K562 (cell line): ENCODE results near the gene ERCC6. TPM values are rescaled to one million over a fixed set of nuclear protein-coding genes. Genes with fewer than 3 reads are reported as not detected.

ENCODE experiments used
- ATAC-seq: fragments of 200-7000 bp; cut with Tn5 transposase; 3 replicates; pipeline ENCODE4 v1.9.1; 2020; ENCODE audit warnings: moderate library complexity
- BruUV-seq: library from RNA; stranded (reverse); fragments of 400-500 nt; replicated peaks from 2 replicates; lab custom pipeline; 2021; lab: Mats Ljungman, UMichigan
- CTCF ChIA-PET: fragments of 300-600 bp; formaldehyde crosslinking; extraction: SDS; loops from one replicate; lab custom pipeline; 2021; ENCODE audit warnings: low intra/inter-chr PET ratio; lab: Yijun Ruan, JAX
- POLR2A ChIA-PET: fragments of 300-600, 350-650 bp; sonication (Branson Sonifier 250); formaldehyde crosslinking; extraction: SDS; loops from one replicate; lab custom pipeline; 2021; ENCODE audit warnings: antibody characterized with exemption, inconsistent platforms; lab: Yijun Ruan, JAX
- DNase-seq, 4 experiments: peaks; one replicate each; pipeline versions ENCODE4 v3.0.0 to v3.0.0-alpha.2; 2011 to 2018; ENCODE audit warnings: low spot score in 3 of 4, mixed read lengths in 3 of 4; ENCODE audit errors: extremely low read depth in 1 of 4
- FAIRE-seq: peaks from 2 replicates; lab custom pipeline; 2011; peaks lifted over from hg19 to GRCh38; lab: Jason Lieb, UNC
- H2AFZ ChIP-seq: 2 replicates; pipeline ENCODE4 v1.6.0; 2011; ENCODE audit warnings: low read depth, low read length, control low read depth, inconsistent platforms
- H3K27ac ChIP-seq: fragments of 200-600 bp; 3 replicates; pipeline ENCODE4 v1.8.0; 2011; ENCODE audit warnings: low read depth, mild to moderate bottlenecking, control low read depth, inconsistent platforms, low read length, moderate library complexity, mixed read lengths; ENCODE audit errors: extremely low read depth
- H3K27me3 ChIP-seq, 2 experiments: fragments of 300-600 bp in 1 of 2; 2 replicates in 1 of 2; 3 replicates in 1 of 2; pipeline versions ENCODE4 v1.6.0 to v1.8.0; 2011; ENCODE audit warnings: inconsistent platforms in 2 of 2, low read length in 2 of 2, mild to moderate bottlenecking in 1 of 2, mixed read lengths in 1 of 2, moderate library complexity in 1 of 2; ENCODE audit not compliant: control insufficient read depth in 2 of 2, insufficient read depth in 2 of 2
- H3K36me3 ChIP-seq: fragments of 300-600 bp; 3 replicates; pipeline ENCODE4 v1.8.0; 2011; ENCODE audit warnings: mild to moderate bottlenecking, low read length, inconsistent platforms; ENCODE audit not compliant: control insufficient read depth, insufficient read depth
- H3K4me1 ChIP-seq, 2 experiments: fragments of 200-600 bp in 1 of 2; replicated peaks in 1 of 2; 2 replicates in 1 of 2; 3 replicates in 1 of 2; pipeline versions ENCODE4 v1.5.1 to v1.8.0; 2011; ENCODE audit warnings: inconsistent platforms in 2 of 2, low read length in 2 of 2, mild to moderate bottlenecking in 1 of 2, mixed read lengths in 1 of 2, moderate library complexity in 1 of 2; ENCODE audit not compliant: control insufficient read depth in 2 of 2, insufficient read depth in 2 of 2
- H3K4me2 ChIP-seq: 2 replicates; pipeline ENCODE4 v1.6.1; 2011; ENCODE audit warnings: low read length, control low read depth, inconsistent platforms, mixed read lengths; ENCODE audit not compliant: insufficient read depth
- H3K4me3 ChIP-seq: fragments of 200-600 bp; sonication (generic), shearing (Covaris generic); 2 replicates; pipeline ENCODE4 v1.5.1; 2016; ENCODE audit warnings: control low read depth, inconsistent platforms
- H3K79me2 ChIP-seq: fragments of 200-600 bp; 3 replicates; pipeline ENCODE4 v1.8.0; 2011; ENCODE audit warnings: low read length, inconsistent platforms; ENCODE audit not compliant: control insufficient read depth, insufficient read depth
- H3K9ac ChIP-seq, 2 experiments: 2 replicates each; pipeline versions ENCODE4 v1.6.0 to v1.6.1; 2011; ENCODE audit warnings: low read depth in 2 of 2, low read length in 2 of 2, control low read depth in 1 of 2, inconsistent platforms in 1 of 2, mild to moderate bottlenecking in 1 of 2, mixed read lengths in 1 of 2; ENCODE audit not compliant: insufficient read depth in 1 of 2
- H3K9me1 ChIP-seq: one replicate; pipeline ENCODE4 v1.6.0; 2011; ENCODE audit warnings: inconsistent platforms, mild to moderate bottlenecking, low read length, moderate library complexity; ENCODE audit not compliant: control insufficient read depth, insufficient read depth
- H3K9me3 ChIP-seq: replicated peaks from 2 replicates; pipeline ENCODE4 v1.5.1; 2011; ENCODE audit warnings: low read depth, low read length, inconsistent platforms; ENCODE audit not compliant: control insufficient read depth, insufficient read depth
- H4K20me1 ChIP-seq: replicated peaks from 2 replicates; pipeline ENCODE4 v1.6.1; 2011; ENCODE audit warnings: low read length, inconsistent platforms, mixed read lengths; ENCODE audit not compliant: control insufficient read depth, insufficient read depth
- BDP1 ChIP-seq: IDR thresholded peaks from 3 replicates; pipeline ENCODE4 v1.6.1; 2011; ENCODE audit not compliant: insufficient read length, insufficient read depth
- CEBPZ ChIP-seq: fragments of 150-350 bp; IDR thresholded peaks from 2 replicates; pipeline ENCODE4 v1.6.1; 2014; ENCODE audit warnings: low read depth, mild to moderate bottlenecking, low read length, borderline replicate concordance
- HMBOX1 ChIP-seq: sonication (generic); IDR thresholded peaks from 2 replicates; pipeline ENCODE4 v1.6.1; 2016
- POLR3A ChIP-seq: IDR thresholded peaks from 2 replicates; pipeline ENCODE4 v1.6.1; 2011; ENCODE audit warnings: borderline replicate concordance, mild to moderate bottlenecking, moderate library complexity; ENCODE audit not compliant: insufficient read length, insufficient read depth; ENCODE audit errors: extremely low read depth
- POU5F1 ChIP-seq: fragments of 150-350 bp; IDR thresholded peaks from 2 replicates; pipeline ENCODE4 v1.6.1; 2014; ENCODE audit warnings: borderline replicate concordance, low read length, low read depth, mild to moderate bottlenecking; ENCODE audit not compliant: partially characterized antibody
- RFX5 ChIP-seq: IDR thresholded peaks from 2 replicates; pipeline ENCODE4 v1.6.1; 2011; ENCODE audit warnings: low read depth, mild to moderate bottlenecking, improper control_type of control experiment, low read length
- WGBS: fragments of 100-300 bp; shearing (Covaris generic); methylation state at CpG from one replicate; pipeline ENCODE4 v1.1.6; 2016; ENCODE audit warnings: low coverage, mixed read lengths; ENCODE audit not compliant: insufficient coverage; ENCODE audit errors: missing lambda C conversion rate; 5-methylcytosine and 5-hydroxymethylcytosine counted together
- in situ Hi-C: fragments of 300-500 bp; cut with MboI; formaldehyde crosslinking; loops from 4 replicates; pipeline ENCODE4 v1.15.0; 2018; ENCODE audit warnings: inconsistent platforms, mixed read lengths
- intact Hi-C: fragments of 100-400 bp; cut with micrococcal nuclease; formaldehyde crosslinking; loops from 2 replicates; pipeline ENCODE4 v1.14.2; 2022
- polyA plus RNA-seq, 8 experiments: library from polyadenylated mRNA; depleted of rRNA in 4 of 8; stranded (reverse) in 5 of 8; unstranded in 3 of 8; fragments of >200 nt; fragmentation: Nextera tagmentation in 2 of 8; fragmentation: Illumina TruSeq in 1 of 8; extraction: Ambion mirVana in 2 of 8; extraction: Trizol in 1 of 8; gene quantifications; 2 replicates each; pipeline versions ENCODE4 v1.2.1 to v1.2.3, GENCODE V29; 2011 to 2014; ENCODE audit warnings: inconsistent platforms in 1 of 8, missing spikeins in 1 of 8
- total RNA-seq, 7 experiments: library from RNA; depleted of rRNA in 6 of 7; stranded (reverse); fragments of >200 nt in 6 of 7; fragmentation: Illumina TruSeq in 2 of 7; extraction: Trizol in 2 of 7; gene quantifications; 2 replicates each; pipeline versions ENCODE4 v1.2.1 to v1.2.3, GENCODE V29; 2011 to 2021; ENCODE audit warnings: low replicate concordance in 1 of 7

The ERCC6 gene
- total and polyA plus RNA-seq, 9 of the 15 experiments (the other 6 are each of a cell fraction or from before 2014, with no cell fraction given), result 7.8 to 17.7 (median 11.8) TPM

GRCh38 chr10:49508654-49509053, 30.3 kb downstream of the ERCC6 start:
- H3K4me3 ChIP-seq, result no peak overlapping the region
- TF ChIP-seq CEBPZ (no peak), POU5F1 (no peak), POLR3A (no peak), BDP1 (no peak), RFX5 (no peak), HMBOX1 (no peak)
- H3K79me2 ChIP-seq, result no peaks in the 10 kb centered on the region
- no peak for ATAC-seq
- no peak for DNase-seq
- H3K4me1 ChIP-seq, result no peaks in the 10 kb centered on the region
- WGBS, result 34% methylated on average over 4 of the region's 4 CpGs
- no peak overlapping the region for H2AFZ ChIP-seq
- no peak for FAIRE-seq
- no peaks in the 10 kb centered on the region for H3K9me3 ChIP-seq
- no peak overlapping the region for H3K9ac ChIP-seq
- peaks cover 3% of the 10 kb centered on the region; the same call in 1 of the 2 replicates for H4K20me1 ChIP-seq
- no peaks in the 10 kb centered on the region for H3K27me3 ChIP-seq
- ChIA-PET POLR2A (interaction anchor here (0.9 to 1.4 kb wide), 3 partner anchors 9 to 334 kb away, joined by 4 to 7 read pairs (median 6); no protein-coding TSS in a partner anchor), CTCF (no interaction called here)
- in situ Hi-C loops, result no loop called here
- no peaks in the 10 kb centered on the region for H3K9me1 ChIP-seq
- no peak overlapping the region for H3K4me2 ChIP-seq
- intact Hi-C loops, result no loop called here
- no peak overlapping the region for H3K27ac ChIP-seq
- BruUV-seq, result no TSS peak
- no peaks in the 10 kb centered on the region; the same call in 2 of the 3 replicates for H3K36me3 ChIP-seq
